ENCODE data around the gene GRIP1. TPM values are rescaled to one million over a fixed set of nuclear protein-coding genes. Genes with fewer than 3 reads are reported as not detected.
A peak's percentile ranks its signal among the peaks of the same experiment; 100 is the strongest.

GRIP1 gene
- total RNA-seq, 1 donor, result 1.7 TPM

DNA sequence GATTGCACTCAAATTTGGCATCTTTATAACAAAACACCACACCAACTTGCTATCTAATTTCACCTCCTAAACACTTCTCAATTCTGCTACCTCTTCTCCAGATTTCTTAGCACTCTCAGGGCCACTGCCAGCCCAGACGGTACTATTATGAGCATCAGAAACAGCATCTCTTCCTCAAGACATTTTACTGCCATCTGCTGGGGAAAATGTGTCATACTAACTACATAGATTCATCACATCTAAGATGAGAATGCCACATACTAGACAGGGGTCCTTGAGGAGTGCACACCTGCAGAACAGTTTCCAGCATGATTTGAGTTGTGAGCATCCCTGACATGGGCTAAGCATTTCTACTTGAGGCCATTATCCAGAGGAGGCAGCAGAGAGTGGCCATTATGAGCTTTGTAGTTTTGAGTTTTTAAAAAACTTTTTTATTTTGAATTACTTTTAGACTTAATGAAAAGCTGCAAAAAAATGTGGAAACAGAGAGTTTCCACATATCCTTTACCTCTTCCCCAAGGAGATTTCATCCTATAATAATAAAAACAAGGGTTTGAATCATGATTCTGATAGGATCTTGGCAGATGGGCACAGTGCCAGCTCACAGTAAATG lies 15.1 kb upstream of the GRIP1 start:
- TF ChIP-seq, protein P1, sequence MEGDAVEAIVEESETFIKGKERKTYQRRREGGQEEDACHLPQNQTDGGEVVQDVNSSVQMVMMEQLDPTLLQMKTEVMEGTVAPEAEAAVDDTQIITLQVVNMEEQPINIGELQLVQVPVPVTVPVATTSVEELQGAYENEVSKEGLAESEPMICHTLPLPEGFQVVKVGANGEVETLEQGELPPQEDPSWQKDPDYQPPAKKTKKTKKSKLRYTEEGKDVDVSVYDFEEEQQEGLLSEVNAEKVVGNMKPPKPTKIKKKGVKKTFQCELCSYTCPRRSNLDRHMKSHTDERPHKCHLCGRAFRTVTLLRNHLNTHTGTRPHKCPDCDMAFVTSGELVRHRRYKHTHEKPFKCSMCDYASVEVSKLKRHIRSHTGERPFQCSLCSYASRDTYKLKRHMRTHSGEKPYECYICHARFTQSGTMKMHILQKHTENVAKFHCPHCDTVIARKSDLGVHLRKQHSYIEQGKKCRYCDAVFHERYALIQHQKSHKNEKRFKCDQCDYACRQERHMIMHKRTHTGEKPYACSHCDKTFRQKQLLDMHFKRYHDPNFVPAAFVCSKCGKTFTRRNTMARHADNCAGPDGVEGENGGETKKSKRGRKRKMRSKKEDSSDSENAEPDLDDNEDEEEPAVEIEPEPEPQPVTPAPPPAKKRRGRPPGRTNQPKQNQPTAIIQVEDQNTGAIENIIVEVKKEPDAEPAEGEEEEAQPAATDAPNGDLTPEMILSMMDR (IDR thresholded peaks at IDR 0.05; ENCODE audit: insufficient read depth, low read depth, low read length), result peak; percentile 62
- peak; percentile 66 for DNase-seq (ENCODE audit: low read depth)
- H3K4me3 ChIP-seq (ENCODE audit: low read depth, low read length), result no peak overlapping the region

DNA sequence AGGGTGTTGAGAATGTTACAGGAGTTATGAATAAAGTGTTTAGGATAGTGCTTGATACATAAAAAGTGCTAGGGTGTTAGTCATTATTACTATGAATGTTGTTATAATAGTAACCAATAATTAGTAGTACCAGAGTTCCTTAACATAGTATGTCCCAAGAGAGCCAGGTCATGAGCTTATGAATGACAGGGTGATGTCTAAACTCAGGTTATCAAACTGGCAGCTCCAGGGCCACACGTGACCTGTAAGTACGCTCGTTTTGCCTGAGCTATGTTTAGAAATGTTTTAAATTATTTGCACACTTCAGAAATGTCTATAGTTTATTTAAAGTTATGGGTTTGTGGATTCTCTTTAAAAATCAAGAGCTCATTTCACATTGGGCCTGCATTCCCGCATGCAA lies 14.1 kb upstream of the GRIP1 start:
- H3K4me3 ChIP-seq (ENCODE audit: low read depth, low read length), result no peak overlapping the region
- TF ChIP-seq, protein P1 (IDR thresholded peaks at IDR 0.05; ENCODE audit: insufficient read depth, low read depth, low read length), result no peak
- DNase-seq (ENCODE audit: low read depth), result no peak

DNA sequence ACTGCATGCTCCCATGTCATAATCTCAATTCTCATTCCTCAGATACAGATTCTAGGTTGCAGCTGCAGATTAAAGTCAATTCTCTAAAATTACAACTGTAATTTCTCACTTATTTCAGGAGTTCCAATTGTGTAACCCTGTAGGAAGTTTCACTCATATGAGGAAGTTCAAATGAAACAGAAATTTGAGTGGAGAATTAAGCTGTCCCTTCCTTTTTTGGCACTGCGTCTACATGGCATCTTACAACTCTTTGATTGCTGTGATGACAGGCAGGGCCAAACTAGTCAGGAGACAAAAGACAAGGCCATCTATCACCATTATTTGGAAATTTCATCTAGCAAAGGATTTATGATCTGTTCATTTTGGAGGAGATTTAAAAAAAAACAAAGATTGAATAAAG lies 13.3 kb upstream of the GRIP1 start:
- no peak overlapping the region for H3K4me3 ChIP-seq (ENCODE audit: low read depth, low read length)
- DNase-seq (ENCODE audit: low read depth), result no peak
- TF ChIP-seq, protein P1 (IDR thresholded peaks at IDR 0.05; ENCODE audit: insufficient read depth, low read depth, low read length), result no peak

DNA sequence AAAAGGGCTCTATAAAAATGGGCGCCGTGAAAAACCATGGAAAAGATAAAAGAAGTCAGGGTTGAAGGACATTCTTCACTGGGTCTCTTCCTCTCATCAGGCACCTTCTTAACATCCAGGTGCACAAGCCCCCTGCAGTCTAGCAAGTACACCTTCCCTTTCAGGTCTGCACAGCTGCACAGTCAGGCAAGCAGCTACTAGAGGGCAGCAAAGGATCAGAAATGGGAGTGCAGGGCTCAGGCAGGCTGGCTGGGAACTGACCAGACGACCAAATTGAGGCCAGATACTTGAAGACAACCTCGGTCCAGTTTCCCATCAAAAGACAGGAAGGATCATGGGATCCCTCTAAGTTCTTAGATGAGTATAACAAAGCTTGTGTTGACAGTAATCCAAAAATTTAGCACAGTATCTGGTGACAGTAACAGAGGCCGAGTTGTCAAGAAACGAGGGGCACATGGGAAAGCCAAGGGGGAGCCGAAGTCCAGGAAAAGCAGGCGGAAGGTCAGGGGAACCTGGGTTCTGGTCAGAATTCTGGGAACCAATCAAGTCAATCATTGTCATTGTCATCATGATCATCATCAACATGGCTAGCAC lies 10.1 kb upstream of the GRIP1 start:
- DNase-seq (ENCODE audit: low read depth), result peak; percentile 17
- TF ChIP-seq, protein P1 (IDR thresholded peaks at IDR 0.05; ENCODE audit: insufficient read depth, low read depth, low read length), result peak; percentile 49
- H3K4me3 ChIP-seq (ENCODE audit: low read depth, low read length), result no peak overlapping the region

DNA sequence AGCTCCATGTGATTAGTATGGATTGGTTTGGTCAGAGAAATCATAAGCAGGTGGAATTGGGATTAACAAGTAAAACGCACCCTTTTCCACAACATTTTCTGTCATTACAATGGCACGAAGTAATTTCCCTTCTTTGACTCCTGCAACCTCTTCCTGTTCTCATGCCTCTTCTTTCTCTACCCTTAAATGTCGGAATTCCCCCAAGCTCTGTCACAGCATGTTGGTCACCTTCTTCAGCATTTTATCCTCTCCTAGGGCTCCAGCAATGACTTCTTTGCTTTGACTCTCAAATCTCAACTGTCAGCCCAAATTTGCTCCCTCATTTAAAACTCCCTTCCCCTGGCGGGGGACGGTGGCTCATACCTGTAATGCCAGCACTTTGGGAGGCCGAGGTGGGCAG lies 5.3 kb upstream of the GRIP1 start:
- TF ChIP-seq, protein P1 (IDR thresholded peaks at IDR 0.05; ENCODE audit: insufficient read depth, low read depth, low read length), result no peak
- no peak overlapping the region for H3K4me3 ChIP-seq (ENCODE audit: low read depth, low read length)
- DNase-seq (ENCODE audit: low read depth), result no peak

DNA sequence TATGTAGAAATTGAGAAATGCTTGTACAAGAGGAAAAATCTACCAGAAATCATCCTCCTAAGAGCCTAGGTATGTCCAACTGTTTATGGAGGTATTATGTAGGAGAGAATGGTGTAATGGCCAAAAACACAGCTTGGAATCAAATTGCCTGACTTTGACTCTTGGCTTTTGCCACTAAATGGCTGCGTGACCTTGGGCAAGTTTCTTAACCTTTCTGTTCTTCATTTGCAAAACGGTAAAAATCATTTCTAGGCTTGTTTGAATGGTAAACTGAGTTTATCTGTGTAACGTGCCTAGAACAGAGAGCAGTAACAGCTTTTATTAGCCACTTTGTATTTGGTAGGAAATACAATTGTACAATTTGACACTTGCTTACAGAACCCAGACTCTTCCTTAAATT lies 4.9 kb upstream of the GRIP1 start:
- TF ChIP-seq, protein P1 (IDR thresholded peaks at IDR 0.05; ENCODE audit: insufficient read depth, low read depth, low read length), result no peak
- H3K4me3 ChIP-seq (ENCODE audit: low read depth, low read length), result no peak overlapping the region
- DNase-seq (ENCODE audit: low read depth), result no peak

DNA sequence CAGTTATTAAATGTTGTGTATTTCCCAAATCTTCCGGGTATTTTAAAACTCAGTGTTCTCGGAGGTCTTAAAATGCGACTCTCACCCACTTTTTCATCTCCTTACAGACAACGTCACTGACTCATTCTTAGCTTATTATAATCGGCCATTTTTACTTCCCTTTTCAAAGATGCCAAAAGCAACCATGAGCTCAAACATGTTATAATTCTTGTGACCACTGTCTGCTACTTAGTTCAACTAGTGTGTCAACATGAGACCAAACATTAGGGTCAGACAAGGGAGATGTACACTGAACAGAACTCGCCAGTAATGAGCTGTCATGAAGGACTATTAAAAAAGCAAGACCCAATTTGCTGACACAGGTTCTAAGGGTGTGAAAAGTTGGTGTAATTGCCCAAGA lies 4.2 kb upstream of the GRIP1 start:
- H3K4me3 ChIP-seq (ENCODE audit: low read depth, low read length), result no peak overlapping the region
- no peak for DNase-seq (ENCODE audit: low read depth)
- TF ChIP-seq, protein P1 (IDR thresholded peaks at IDR 0.05; ENCODE audit: insufficient read depth, low read depth, low read length), result no peak

Measured in fibroblast of villous mesenchyme (primary cell).